ENCODE results near the gene RRM2. TPM values are rescaled to one million over a fixed set of nuclear protein-coding genes. Genes with fewer than 3 reads are reported as not detected.

The RRM2 gene
- 28.3 and 33.6 TPM in 2 replicates for total RNA-seq
- long read RNA-seq, transcript RRM2-202 (10 exons, 3,673 nt), result major isoform, 280 of 333 reads
- long read RNA-seq, partial matches to known transcripts, result 47 of 333 reads
- long read RNA-seq, other reads (novel, unspliced or antisense), result 5 of 333 reads

- DNase-seq (ENCODE audit: extremely low spot score, unreplicated experiment), result peak; percentile 97
- Mint-ChIP-seq H3K27me3 (ENCODE audit: unreplicated experiment) (no peaks in the 10 kb centered on the region), H3K4me3 (ENCODE audit: unreplicated experiment) (peak within 1 kb of the TSS; percentile 97), H3K27ac (ENCODE audit: unreplicated experiment) (peak within 1 kb of the TSS; percentile 82), H3K9me3 (ENCODE audit: unreplicated experiment) (no peaks in the 10 kb centered on the region), H3K36me3 (ENCODE audit: unreplicated experiment) (no peaks in the 10 kb centered on the region), H3K4me1 (ENCODE audit: unreplicated experiment) (peaks cover 49% of the 10 kb centered on the region)
- TF ChIP-seq, protein P1, sequence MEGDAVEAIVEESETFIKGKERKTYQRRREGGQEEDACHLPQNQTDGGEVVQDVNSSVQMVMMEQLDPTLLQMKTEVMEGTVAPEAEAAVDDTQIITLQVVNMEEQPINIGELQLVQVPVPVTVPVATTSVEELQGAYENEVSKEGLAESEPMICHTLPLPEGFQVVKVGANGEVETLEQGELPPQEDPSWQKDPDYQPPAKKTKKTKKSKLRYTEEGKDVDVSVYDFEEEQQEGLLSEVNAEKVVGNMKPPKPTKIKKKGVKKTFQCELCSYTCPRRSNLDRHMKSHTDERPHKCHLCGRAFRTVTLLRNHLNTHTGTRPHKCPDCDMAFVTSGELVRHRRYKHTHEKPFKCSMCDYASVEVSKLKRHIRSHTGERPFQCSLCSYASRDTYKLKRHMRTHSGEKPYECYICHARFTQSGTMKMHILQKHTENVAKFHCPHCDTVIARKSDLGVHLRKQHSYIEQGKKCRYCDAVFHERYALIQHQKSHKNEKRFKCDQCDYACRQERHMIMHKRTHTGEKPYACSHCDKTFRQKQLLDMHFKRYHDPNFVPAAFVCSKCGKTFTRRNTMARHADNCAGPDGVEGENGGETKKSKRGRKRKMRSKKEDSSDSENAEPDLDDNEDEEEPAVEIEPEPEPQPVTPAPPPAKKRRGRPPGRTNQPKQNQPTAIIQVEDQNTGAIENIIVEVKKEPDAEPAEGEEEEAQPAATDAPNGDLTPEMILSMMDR (IDR thresholded peaks at IDR 0.05), result no peak
Measured at GRCh38 chr2:10122500-10123280, at the start of gene RRM2. RRM2 (plus strand) TSS chr2:10122739; CDS start chr2:10122799, 60 bp downstream.

DNA sequence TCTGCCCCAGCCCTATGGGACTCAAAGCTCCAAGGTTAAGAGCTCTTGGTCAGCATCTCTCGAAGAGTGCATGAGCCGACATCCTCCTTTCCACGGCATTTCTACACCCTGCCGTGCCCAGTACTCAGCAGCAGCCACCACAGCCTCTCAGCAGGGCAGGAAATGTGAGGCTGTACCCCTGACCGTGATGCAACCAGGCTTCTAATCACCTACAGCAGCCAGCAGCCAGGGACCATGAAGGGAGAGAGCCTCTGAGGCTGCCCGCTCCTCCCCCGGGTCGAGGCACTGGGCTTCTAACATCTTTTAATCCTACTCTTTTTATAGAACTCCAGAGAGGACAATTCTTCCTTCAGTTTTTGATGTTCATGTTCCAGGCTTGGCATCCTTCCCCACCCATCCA lies 48.8 kb upstream of the RRM2 start:
- TF ChIP-seq, protein P1 (IDR thresholded peaks at IDR 0.05), result no peak
- Mint-ChIP-seq H3K36me3 (ENCODE audit: unreplicated experiment) (peaks cover 5% of the 10 kb centered on the region), H3K27me3 (ENCODE audit: unreplicated experiment) (peaks cover 18% of the 10 kb centered on the region), H3K9me3 (ENCODE audit: unreplicated experiment) (no peaks in the 10 kb centered on the region), H3K4me3 (ENCODE audit: unreplicated experiment) (no peak overlapping the region), H3K4me1 (ENCODE audit: unreplicated experiment) (peaks cover 18% of the 10 kb centered on the region), H3K27ac (ENCODE audit: unreplicated experiment) (no peak overlapping the region)
- no peak for DNase-seq (ENCODE audit: extremely low spot score, unreplicated experiment)

- no peak overlapping the region for H3K4me3 Mint-ChIP-seq (ENCODE audit: unreplicated experiment)
- no peak for DNase-seq (ENCODE audit: extremely low spot score, unreplicated experiment)
- peaks cover 24% of the 10 kb centered on the region for H3K4me1 Mint-ChIP-seq (ENCODE audit: unreplicated experiment)
- H3K9me3 Mint-ChIP-seq (ENCODE audit: unreplicated experiment), result no peaks in the 10 kb centered on the region
- H3K36me3 Mint-ChIP-seq (ENCODE audit: unreplicated experiment), result peaks cover 5% of the 10 kb centered on the region
- TF ChIP-seq, protein P1 (IDR thresholded peaks at IDR 0.05), result no peak
- H3K27me3 Mint-ChIP-seq (ENCODE audit: unreplicated experiment), result peaks cover 18% of the 10 kb centered on the region
- H3K27ac Mint-ChIP-seq (ENCODE audit: unreplicated experiment), result no peak overlapping the region
Measured at GRCh38 chr2:10075101-10075500, 47.4 kb upstream of the RRM2 start.

- Mint-ChIP-seq H3K4me3 (ENCODE audit: unreplicated experiment) (no peak overlapping the region), H3K9me3 (ENCODE audit: unreplicated experiment) (no peaks in the 10 kb centered on the region), H3K27ac (ENCODE audit: unreplicated experiment) (no peak overlapping the region), H3K4me1 (ENCODE audit: unreplicated experiment) (peaks cover 24% of the 10 kb centered on the region), H3K27me3 (ENCODE audit: unreplicated experiment) (peaks cover 18% of the 10 kb centered on the region), H3K36me3 (ENCODE audit: unreplicated experiment) (peaks cover 5% of the 10 kb centered on the region)
- no peak for DNase-seq (ENCODE audit: extremely low spot score, unreplicated experiment)
- TF ChIP-seq, protein P1 (IDR thresholded peaks at IDR 0.05), result no peak
Measured at GRCh38 chr2:10075571-10076209, 46.8 kb upstream of the RRM2 start.

DNA sequence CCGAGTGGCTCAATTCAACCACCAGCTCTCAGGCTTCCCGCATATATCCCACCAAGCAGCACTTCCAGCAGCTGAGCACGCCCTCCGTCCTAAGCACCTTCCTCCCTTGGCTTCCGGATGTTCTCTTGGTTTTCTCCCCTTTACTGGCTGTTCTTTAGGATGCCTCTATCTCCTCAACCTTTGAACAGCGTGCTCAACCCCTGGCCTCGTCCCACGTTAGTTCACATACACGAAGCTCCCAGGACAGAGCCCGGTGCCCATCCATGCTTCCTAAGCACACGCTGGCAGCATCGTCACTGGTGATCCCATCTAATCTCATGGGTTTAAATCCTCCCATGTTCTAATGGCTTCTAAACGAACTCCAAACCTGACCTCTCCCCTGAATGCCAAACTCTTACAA lies 46.0 kb upstream of the RRM2 start:
- H3K27me3 Mint-ChIP-seq (ENCODE audit: unreplicated experiment), result peaks cover 24% of the 10 kb centered on the region
- no peak for DNase-seq (ENCODE audit: extremely low spot score, unreplicated experiment)
- peaks cover 5% of the 10 kb centered on the region for H3K36me3 Mint-ChIP-seq (ENCODE audit: unreplicated experiment)
- H3K9me3 Mint-ChIP-seq (ENCODE audit: unreplicated experiment), result no peaks in the 10 kb centered on the region
- no peak overlapping the region for H3K27ac Mint-ChIP-seq (ENCODE audit: unreplicated experiment)
- TF ChIP-seq, protein P1 (IDR thresholded peaks at IDR 0.05), result no peak
- no peak overlapping the region for H3K4me3 Mint-ChIP-seq (ENCODE audit: unreplicated experiment)
- H3K4me1 Mint-ChIP-seq (ENCODE audit: unreplicated experiment), result peaks cover 30% of the 10 kb centered on the region

Measured in osteocyte (in vitro differentiated cells).